NT2/D1 (cell line): ENCODE results near the gene IL12A.

Experiments
- YY1 ChIP-seq: IDR thresholded peaks from 2 replicates; pipeline ENCODE4 v1.6.1; 2011; ENCODE audit not compliant: insufficient read length, insufficient read depth
- ZNF274 ChIP-seq: IDR thresholded peaks from 2 replicates; pipeline ENCODE4 v1.6.1; 2011; ENCODE audit warnings: mild to moderate bottlenecking, low read depth, low read length

GRCh38 chr3:160016972-160017371 lies 28.3 kb downstream of the IL12A start:
- TF ChIP-seq ZNF274 = no peak
- TF ChIP-seq YY1 = no peak
